ENCODE measurements around the gene ATG9B. TPM values are rescaled to one million over a fixed set of nuclear protein-coding genes. Genes with fewer than 3 reads are reported as not detected.

ATG9B gene
- total and polyA plus RNA-seq, 2 of the 13 experiments (the other 11 are each of a cell fraction or from before 2014, with no cell fraction given): 0.24 TPM; not detected in 1

- no peaks in the 10 kb centered on the region for H3K36me3 ChIP-seq (replicated peaks in 1 of 2; ENCODE audit: control insufficient read depth in 1 of 2, insufficient read depth in 2 of 2, low read length in 2 of 2)
- ATAC-seq (no peak), FAIRE-seq (no peak), DNase-seq (ENCODE audit: low spot score) (no peak)
- no peaks in the 10 kb centered on the region for H3K79me2 ChIP-seq (ENCODE audit: insufficient read depth, low read length)
- intact Hi-C loops (cut with micrococcal nuclease; ENCODE audit: unreplicated experiment): loop anchor here (1.0 to 2.0 kb wide), 2 partner anchors 23 to 208 kb away; no protein-coding TSS in a partner anchor
- in situ Hi-C loops (cut with HindIII; ENCODE audit: extremely low pct_ligation_motif_present, low pct_unique_long_range_greater_than_20kb): loop anchor here (5.0 kb wide), 1 partner anchor 89 kb away; no protein-coding TSS in a partner anchor
- no peaks in the 10 kb centered on the region for H3K4me1 ChIP-seq (ENCODE audit: insufficient read depth, low read length)
- peaks cover 2 to 43% of the 10 kb centered on the region in 2 experiments; a peak in 4 of 5 replicates for H3K27me3 ChIP-seq (ENCODE audit: control insufficient read depth in 1 of 2, insufficient read depth in 2 of 2, low read length in 2 of 2)
- H3K4me2 ChIP-seq (ENCODE audit: low read depth, low read length): no peak overlapping the region
- BruUV-seq (replicated peaks): no TSS peak
- no peak overlapping the region for H2AFZ ChIP-seq (ENCODE audit: low read length)
- H3K9me3 ChIP-seq (ENCODE audit: low read length): no peaks in the 10 kb centered on the region
- TF ChIP-seq SMYD3 (CRISPR knock-in tag; IDR thresholded peaks at IDR 0.05) (no peak), RFX1 (IDR thresholded peaks at IDR 0.05) (no peak), THAP8 (CRISPR knock-in tag; IDR thresholded peaks at IDR 0.05; ENCODE audit: borderline replicate concordance) (no peak), KAT2B (IDR thresholded peaks at IDR 0.05; ENCODE audit: borderline replicate concordance, low read depth, low read length) (no peak), MAFK (conservative IDR thresholded peaks at IDR 0.05 in 1 of 2, IDR thresholded peaks at IDR 0.05 in 1 of 2; ENCODE audit: low read length in 2 of 2) (no peak), ZNF282 (IDR thresholded peaks at IDR 0.05; ENCODE audit: partially characterized antibody) (no peak), ZNF570 (CRISPR knock-in tag; IDR thresholded peaks at IDR 0.05; ENCODE audit: borderline replicate concordance) (no peak), ZFP82 (CRISPR knock-in tag; IDR thresholded peaks at IDR 0.05; ENCODE audit: borderline replicate concordance) (no peak), AGO1 (IDR thresholded peaks at IDR 0.05; ENCODE audit: low read depth, low read length, poor library complexity, severe bottlenecking) (no peak), SMAD3 (CRISPR knock-in tag; IDR thresholded peaks at IDR 0.05) (no peak), ZNF615 (CRISPR knock-in tag; IDR thresholded peaks at IDR 0.05; ENCODE audit: borderline replicate concordance) (no peak)
- TF ChIP-seq, protein P1, sequence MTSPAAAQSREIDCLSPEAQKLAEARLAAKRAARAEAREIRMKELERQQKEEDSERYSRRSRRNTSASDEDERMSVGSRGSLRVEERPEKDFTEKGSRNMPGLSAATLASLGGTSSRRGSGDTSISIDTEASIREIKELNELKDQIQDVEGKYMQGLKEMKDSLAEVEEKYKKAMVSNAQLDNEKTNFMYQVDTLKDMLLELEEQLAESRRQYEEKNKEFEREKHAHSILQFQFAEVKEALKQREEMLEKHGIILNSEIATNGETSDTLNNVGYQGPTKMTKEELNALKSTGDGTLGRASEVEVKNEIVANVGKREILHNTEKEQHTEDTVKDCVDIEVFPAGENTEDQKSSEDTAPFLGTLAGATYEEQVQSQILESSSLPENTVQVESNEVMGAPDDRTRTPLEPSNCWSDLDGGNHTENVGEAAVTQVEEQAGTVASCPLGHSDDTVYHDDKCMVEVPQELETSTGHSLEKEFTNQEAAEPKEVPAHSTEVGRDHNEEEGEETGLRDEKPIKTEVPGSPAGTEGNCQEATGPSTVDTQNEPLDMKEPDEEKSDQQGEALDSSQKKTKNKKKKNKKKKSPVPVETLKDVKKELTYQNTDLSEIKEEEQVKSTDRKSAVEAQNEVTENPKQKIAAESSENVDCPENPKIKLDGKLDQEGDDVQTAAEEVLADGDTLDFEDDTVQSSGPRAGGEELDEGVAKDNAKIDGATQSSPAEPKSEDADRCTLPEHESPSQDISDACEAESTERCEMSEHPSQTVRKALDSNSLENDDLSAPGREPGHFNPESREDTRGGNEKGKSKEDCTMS (CRISPR knock-in tag; conservative IDR thresholded peaks at IDR 0.05): no peak
- ChIA-PET POLR2A (no interaction called here), CTCF (ENCODE audit: low intra/inter-chr PET ratio, low total read pairs) (interaction anchor here (1.1 to 1.8 kb wide), 3 partner anchors 23 to 88 kb away, joined by 3 to 13 read pairs (median 3); no protein-coding TSS in a partner anchor)
- WGBS (ENCODE audit: low lambda C conversion rate): no CpG with 5 or more reads among the region's 5 CpGs
- no peak overlapping the region for H3K4me3 ChIP-seq (replicated peaks in 1 of 3; ENCODE audit: insufficient read depth in 1 of 3, low read depth in 2 of 3, low read length in 3 of 3)
- 0 out of 2 replicates have a peak, but pooled peaks cover 5% of the 10 kb centered on the region for H4K20me1 ChIP-seq (ENCODE audit: insufficient read depth, low read length)
- no peak overlapping the region for H3K27ac ChIP-seq (ENCODE audit: extremely low read length, insufficient read depth, low read length)
- H3K9ac ChIP-seq (ENCODE audit: insufficient read depth, low read depth, low read length): no peak overlapping the region
Observed at GRCh38 chr7:150986556-150986955, 37.7 kb downstream of the ATG9B start.
